Measurements from ENCODE around the gene FAM117A. TPM values are rescaled to one million over a fixed set of nuclear protein-coding genes. Genes with fewer than 3 reads are reported as not detected.

Gene FAM117A
- total RNA-seq, 3 donors from 2014 or later, result 8.0 to 11.6 (median 9.8) TPM

DNA sequence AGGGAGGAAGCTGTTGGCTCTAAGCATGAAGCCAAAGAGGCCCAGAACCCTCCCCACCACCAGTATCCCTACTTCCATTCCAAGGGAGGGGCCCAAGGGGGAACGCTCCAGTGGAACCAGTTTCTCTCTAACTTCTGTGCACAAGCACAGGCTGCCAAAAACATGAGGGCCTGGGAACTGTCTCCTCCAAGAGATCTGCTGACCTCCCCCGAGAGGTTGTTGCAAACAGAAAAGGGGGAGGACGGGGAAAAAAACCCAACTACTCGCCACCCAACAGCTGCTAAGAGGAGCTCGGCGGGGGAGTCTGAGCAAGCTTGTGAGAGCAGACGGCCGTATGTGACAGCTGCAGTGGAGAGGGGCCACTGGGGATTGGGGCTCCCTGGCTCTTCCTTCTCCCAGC lies 40.5 kb downstream of the FAM117A start:
- peak overlapping the region; percentile 29 to 53 for H3K27ac ChIP-seq
- no peaks in the 10 kb centered on the region for H3K4me1 ChIP-seq
- H3K27me3 ChIP-seq, result no peaks in the 10 kb centered on the region
- H3K9me3 ChIP-seq, result no peaks in the 10 kb centered on the region
- DNase-seq (ENCODE audit: low spot score in 2 of 2), result peak in 1 of 2 donors; percentile 22
- H3K36me3 ChIP-seq, result no peaks in the 10 kb centered on the region
- no peak for TF ChIP-seq POLR2A (IDR thresholded peaks at IDR 0.05)
- TF ChIP-seq POLR2AphosphoS5 (IDR thresholded peaks at IDR 0.05), result peak in 1 of 3 donors; percentile 29
- TF ChIP-seq, protein P1, sequence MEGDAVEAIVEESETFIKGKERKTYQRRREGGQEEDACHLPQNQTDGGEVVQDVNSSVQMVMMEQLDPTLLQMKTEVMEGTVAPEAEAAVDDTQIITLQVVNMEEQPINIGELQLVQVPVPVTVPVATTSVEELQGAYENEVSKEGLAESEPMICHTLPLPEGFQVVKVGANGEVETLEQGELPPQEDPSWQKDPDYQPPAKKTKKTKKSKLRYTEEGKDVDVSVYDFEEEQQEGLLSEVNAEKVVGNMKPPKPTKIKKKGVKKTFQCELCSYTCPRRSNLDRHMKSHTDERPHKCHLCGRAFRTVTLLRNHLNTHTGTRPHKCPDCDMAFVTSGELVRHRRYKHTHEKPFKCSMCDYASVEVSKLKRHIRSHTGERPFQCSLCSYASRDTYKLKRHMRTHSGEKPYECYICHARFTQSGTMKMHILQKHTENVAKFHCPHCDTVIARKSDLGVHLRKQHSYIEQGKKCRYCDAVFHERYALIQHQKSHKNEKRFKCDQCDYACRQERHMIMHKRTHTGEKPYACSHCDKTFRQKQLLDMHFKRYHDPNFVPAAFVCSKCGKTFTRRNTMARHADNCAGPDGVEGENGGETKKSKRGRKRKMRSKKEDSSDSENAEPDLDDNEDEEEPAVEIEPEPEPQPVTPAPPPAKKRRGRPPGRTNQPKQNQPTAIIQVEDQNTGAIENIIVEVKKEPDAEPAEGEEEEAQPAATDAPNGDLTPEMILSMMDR (IDR thresholded peaks at IDR 0.05), result no peak
- intact Hi-C loops (cut with DNase I; ENCODE audit: low total_unique reads), result no loop called here
- peak overlapping the region in 1 of 3 donors; percentile 7 for H3K4me3 ChIP-seq

DNA sequence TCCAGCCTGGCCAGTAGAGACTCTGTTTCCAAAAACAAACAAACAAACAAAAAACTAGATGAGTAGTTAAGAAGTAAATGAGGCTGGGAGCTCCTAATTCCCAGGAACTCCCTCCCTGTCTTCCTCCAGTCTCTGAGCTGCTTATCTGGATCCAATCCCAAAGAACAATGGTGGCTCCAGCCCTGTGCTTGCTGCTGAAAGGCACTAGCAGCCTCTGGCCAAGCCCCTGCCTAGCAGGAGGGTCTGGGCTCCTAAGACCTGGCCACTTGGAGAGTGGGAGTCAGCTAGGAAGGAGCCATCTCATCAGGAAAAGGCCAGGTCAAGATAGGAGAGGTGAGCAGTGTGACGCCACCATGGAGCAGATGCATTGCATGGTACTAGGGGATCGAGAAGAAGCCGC lies 41.9 kb downstream of the FAM117A start:
- no peak overlapping the region for H3K27ac ChIP-seq
- H3K9me3 ChIP-seq, result no peaks in the 10 kb centered on the region
- H3K4me1 ChIP-seq, result no peaks in the 10 kb centered on the region
- no peak for DNase-seq (ENCODE audit: low spot score in 2 of 2)
- no peak overlapping the region for H3K4me3 ChIP-seq
- H3K27me3 ChIP-seq, result no peaks in the 10 kb centered on the region
- no peaks in the 10 kb centered on the region for H3K36me3 ChIP-seq
- intact Hi-C loops (cut with DNase I; ENCODE audit: low total_unique reads), result no loop called here
- TF ChIP-seq POLR2A (IDR thresholded peaks at IDR 0.05) (no peak), POLR2AphosphoS5 (IDR thresholded peaks at IDR 0.05) (no peak)
- TF ChIP-seq, protein P1 (IDR thresholded peaks at IDR 0.05), result no peak

DNA sequence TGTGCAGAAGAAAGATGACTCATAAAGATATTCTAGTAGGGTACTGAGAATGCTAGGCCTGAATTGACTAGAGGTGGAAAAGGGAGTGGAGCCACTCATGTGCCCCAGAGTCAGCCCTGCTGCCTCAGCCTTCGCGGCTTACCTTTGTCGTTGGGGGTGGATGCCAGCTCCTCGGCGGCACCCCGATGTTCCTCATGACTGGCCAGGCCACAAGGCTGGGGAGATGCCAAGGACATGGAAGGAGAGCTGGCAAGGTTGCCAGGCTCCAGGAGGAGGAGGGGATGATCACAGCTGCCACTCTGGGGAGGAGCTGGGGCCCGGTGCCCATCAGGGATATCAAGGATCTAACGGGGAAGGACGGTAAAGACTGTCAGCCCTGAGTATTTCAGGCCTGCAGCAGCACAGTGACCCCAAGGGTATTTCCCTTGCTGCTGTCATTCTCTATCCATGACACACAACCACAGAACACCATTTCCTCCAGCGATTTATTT lies 46.5 kb downstream of the FAM117A start:
- Histone ChIP-seq H3K9me3 (no peaks in the 10 kb centered on the region), H3K4me3 (no peak overlapping the region), H3K36me3 (no peaks in the 10 kb centered on the region), H3K27ac (peak overlapping the region in 1 of 2 donors; percentile 39), H3K27me3 (no peaks in the 10 kb centered on the region), H3K4me1 (no peaks in the 10 kb centered on the region)
- peak; percentile 35 to 59 for DNase-seq (ENCODE audit: low spot score in 2 of 2)
- intact Hi-C loops (cut with DNase I; ENCODE audit: low total_unique reads), result loop anchor here (5.0 kb wide), 1 partner anchor 60 kb away; no protein-coding TSS in a partner anchor
- TF ChIP-seq POLR2A (IDR thresholded peaks at IDR 0.05) (no peak), POLR2AphosphoS5 (IDR thresholded peaks at IDR 0.05) (no peak)
- TF ChIP-seq, protein P1 (IDR thresholded peaks at IDR 0.05), result no peak

DNA sequence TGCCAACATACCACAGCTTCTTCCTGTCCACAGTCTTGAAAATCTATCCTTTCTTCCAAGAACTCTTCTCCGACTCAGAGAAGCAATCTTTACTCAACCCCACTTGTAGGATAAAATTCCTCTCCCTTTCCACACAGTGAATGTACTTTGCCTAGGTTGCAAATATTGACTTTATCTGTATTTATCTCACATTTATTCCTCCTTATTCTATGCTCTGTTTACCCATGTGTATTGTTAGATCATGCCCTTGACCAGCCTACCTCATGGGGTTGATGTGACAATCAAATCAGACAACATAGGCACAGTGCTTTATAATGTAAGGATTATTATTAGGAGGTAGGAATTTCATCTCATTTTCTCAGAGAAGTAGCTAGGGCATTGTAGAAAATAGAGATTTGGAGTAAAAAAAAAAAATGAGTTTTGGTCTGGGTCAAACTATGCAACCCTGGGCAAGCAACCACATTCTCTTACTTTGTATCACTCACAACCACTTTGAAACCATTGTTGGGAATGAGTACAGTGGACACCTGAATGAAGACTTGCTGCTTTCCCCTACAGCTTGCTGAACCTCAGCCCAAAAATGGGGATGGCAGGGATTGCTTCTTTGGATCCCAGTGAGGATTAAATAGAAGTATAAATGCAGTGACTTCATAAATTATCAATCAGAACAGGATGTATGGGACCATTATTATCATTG lies 47.1 kb downstream of the FAM117A start:
- Histone ChIP-seq H3K9me3 (no peaks in the 10 kb centered on the region), H3K4me3 (no peak overlapping the region), H3K4me1 (no peaks in the 10 kb centered on the region), H3K27me3 (no peaks in the 10 kb centered on the region), H3K27ac (no peak overlapping the region), H3K36me3 (no peaks in the 10 kb centered on the region)
- no peak for DNase-seq (ENCODE audit: low spot score in 2 of 2)
- intact Hi-C loops (cut with DNase I; ENCODE audit: low total_unique reads), result loop anchor here (5.0 kb wide), 1 partner anchor 60 kb away; no protein-coding TSS in a partner anchor
- no peak for TF ChIP-seq POLR2AphosphoS5 (IDR thresholded peaks at IDR 0.05)
- TF ChIP-seq, protein P1 (IDR thresholded peaks at IDR 0.05), result no peak
- TF ChIP-seq POLR2A (IDR thresholded peaks at IDR 0.05), result no peak

DNA sequence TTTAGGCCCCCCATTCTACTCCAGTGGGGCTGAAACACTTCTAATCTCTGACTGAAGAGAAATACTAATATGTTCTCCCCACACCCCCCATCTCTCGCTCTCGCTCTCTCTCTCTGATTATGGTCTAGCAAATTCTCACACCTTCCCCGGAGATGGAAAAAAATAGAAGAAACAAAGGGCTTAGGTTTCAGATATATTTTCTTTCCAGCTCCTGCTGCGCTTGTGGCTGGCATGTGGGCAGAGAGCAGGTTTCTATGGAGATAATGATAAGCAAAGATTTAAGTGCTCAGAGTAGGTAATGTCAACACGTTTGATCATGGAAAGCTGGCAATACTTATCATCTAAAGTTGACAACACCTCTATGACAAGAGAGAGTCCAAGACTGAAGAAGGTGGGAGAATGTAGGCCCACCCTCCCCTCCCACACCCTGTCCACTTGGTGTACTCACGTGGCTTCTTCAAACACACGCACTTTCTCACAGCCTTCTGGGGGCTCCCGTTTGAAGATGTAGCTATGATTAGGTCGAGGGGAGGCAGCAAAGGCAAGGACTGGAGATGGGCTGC lies 48.1 kb downstream of the FAM117A start:
- peak overlapping the region in 1 of 2 donors; percentile 11 for H3K27ac ChIP-seq
- no peak overlapping the region for H3K4me3 ChIP-seq
- DNase-seq (ENCODE audit: low spot score in 2 of 2), result no peak
- no peaks in the 10 kb centered on the region for H3K27me3 ChIP-seq
- H3K4me1 ChIP-seq, result no peaks in the 10 kb centered on the region
- no peaks in the 10 kb centered on the region for H3K9me3 ChIP-seq
- H3K36me3 ChIP-seq, result no peaks in the 10 kb centered on the region
- intact Hi-C loops (cut with DNase I; ENCODE audit: low total_unique reads), result loop anchor here (5.0 kb wide), 1 partner anchor 62 kb away; no protein-coding TSS in a partner anchor
- TF ChIP-seq, protein P1 (IDR thresholded peaks at IDR 0.05), result no peak
- TF ChIP-seq POLR2A (IDR thresholded peaks at IDR 0.05) (no peak), POLR2AphosphoS5 (IDR thresholded peaks at IDR 0.05) (no peak)
